Lung (tissue), 12 donors: ENCODE data around the gene TMEM92. TPM values are rescaled to one million over a fixed set of nuclear protein-coding genes. Genes with fewer than 3 reads are reported as not detected.
"Not testable (repeated sequence)": the region's sequence is repeated elsewhere in the genome, so short reads cannot be mapped to it uniquely, and the experiment has no call there.

Experiments
- ATAC-seq: fragments of 200-7000 bp; cut with Tn5 transposase; one replicate; pipeline ENCODE4 v1.9.1; 2020; ENCODE audit warnings: moderate number of reproducible peaks; ENCODE audit not compliant: insufficient read depth, low FRiP score
- DNase-seq, 3 donors: peaks; one replicate each; pipeline ENCODE4 v3.0.0-alpha.2; 2013 to 2017
- H3K27ac ChIP-seq, 2 donors: one replicate each; pipeline ENCODE4 v1.5.1; 2013; ENCODE audit warnings: mild to moderate bottlenecking in 2 of 2, moderate library complexity in 2 of 2, control low read depth in 1 of 2, inconsistent platforms in 1 of 2, low read depth in 1 of 2, low read length in 1 of 2
- H3K27me3 ChIP-seq, 3 donors: one replicate each; pipeline ENCODE4 v1.5.1; 2013; ENCODE audit warnings: low read length in 2 of 3; ENCODE audit not compliant: control insufficient read depth in 3 of 3, insufficient read depth in 3 of 3
- H3K36me3 ChIP-seq, 4 donors: one replicate each; pipeline ENCODE4 v1.5.1; 2013; ENCODE audit warnings: low read length in 4 of 4, mild to moderate bottlenecking in 1 of 4, moderate library complexity in 1 of 4; ENCODE audit not compliant: control insufficient read depth in 4 of 4, insufficient read depth in 4 of 4
- H3K4me1 ChIP-seq, 5 donors: one replicate each; pipeline ENCODE4 v1.5.1; 2013; ENCODE audit warnings: low read length in 5 of 5, mild to moderate bottlenecking in 2 of 5, moderate library complexity in 1 of 5; ENCODE audit not compliant: control insufficient read depth in 5 of 5, insufficient read depth in 5 of 5
- H3K4me3 ChIP-seq: one replicate; pipeline ENCODE4 v1.5.1; 2013; ENCODE audit warnings: mild to moderate bottlenecking, control low read depth, moderate library complexity
- H3K9ac ChIP-seq, 2 donors: one replicate each; pipeline ENCODE4 v1.5.1; 2013; ENCODE audit warnings: low read length in 2 of 2, control low read depth in 1 of 2; ENCODE audit not compliant: insufficient read depth in 1 of 2
- H3K9me3 ChIP-seq, 4 donors: one replicate each; pipeline ENCODE4 v1.5.1; 2013; ENCODE audit warnings: low read length in 3 of 4, mild to moderate bottlenecking in 1 of 4, moderate library complexity in 1 of 4; ENCODE audit not compliant: control insufficient read depth in 4 of 4, insufficient read depth in 3 of 4
- WGBS, 2 donors: extraction: QIAGEN DNeasy Blood & Tissue Kit; methylation state at CpG; one replicate each; pipeline ENCODE4 v1.1.7; 2013; 5-methylcytosine and 5-hydroxymethylcytosine counted together
- polyA plus RNA-seq, 2 donors: library from polyadenylated mRNA; stranded (reverse); fragments of 200-250 nt; gene quantifications; one replicate each; pipeline ENCODE4 v1.2.1, GENCODE V29; 2013
- total RNA-seq, 2 donors: library from RNA; depleted of rRNA in 1 of 2; stranded (reverse); fragments of >200 nt in 1 of 2; gene quantifications; one replicate each; pipeline ENCODE4 v1.2.1, GENCODE V29; 2014 to 2021
- TF ChIP-seq, protein P1 (sequence below): IDR thresholded peaks from 2 replicates; pipeline ENCODE4 v1.5.1; 2012; ENCODE audit warnings: mild to moderate bottlenecking; ENCODE audit errors: control extremely low read depth, extremely low read depth
- donor health status: control.
- donor health status: control.
- donor health status: Bipolar disorder and iron deficiency.
- donor health status: healthy.
- donor health status: DM: yes; HTN: yes; CAD: no.

Gene TMEM92
- total and polyA plus RNA-seq, 4 donors = 0.63 to 8.0 (median 5.9) TPM

DNA sequence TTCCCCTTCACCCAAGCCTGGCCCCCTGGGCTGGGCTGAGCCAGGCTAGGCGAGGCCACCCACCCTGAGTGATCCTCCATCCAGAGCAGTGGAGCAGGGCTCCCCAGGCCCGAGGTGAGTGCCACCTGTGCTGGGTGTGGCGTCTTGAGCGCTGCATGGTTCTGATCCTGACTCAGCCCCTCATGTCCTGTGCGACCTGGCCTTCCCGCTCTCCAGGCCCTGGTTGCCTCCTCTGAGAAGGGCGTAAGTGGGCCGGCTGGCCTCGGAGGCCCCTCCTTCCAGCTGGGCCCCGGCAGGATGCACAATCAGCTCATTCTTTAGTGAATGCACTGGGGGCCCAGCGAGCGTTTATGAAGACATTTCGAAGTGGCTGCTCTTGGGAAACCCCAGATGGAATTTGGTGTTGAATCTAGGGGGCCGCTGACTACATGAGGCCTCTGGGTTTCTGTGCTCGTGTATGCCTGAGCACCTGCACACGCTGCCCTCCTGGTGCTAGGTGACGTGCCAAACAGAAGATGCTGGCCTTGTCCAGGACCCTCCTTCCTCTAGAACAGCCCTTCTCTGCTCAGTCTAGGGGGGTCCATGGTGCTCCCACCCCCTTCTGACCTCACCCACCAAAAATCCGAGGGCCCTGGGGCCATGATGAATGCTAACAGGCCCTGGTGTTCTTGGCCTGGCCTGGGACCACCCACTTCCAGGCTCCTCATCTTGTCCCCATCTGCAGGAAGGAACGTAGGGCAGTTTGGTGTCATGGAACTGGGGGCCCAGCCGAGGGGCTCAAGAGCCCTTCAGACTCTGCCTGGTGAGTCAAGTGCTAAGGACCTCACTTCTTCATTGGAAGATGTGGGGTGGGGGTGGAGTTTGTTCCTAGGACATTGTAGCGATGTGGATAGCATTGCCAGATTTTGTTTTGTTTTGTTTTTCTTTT is 3.6 kb upstream of the TMEM92 start:
- Histone ChIP-seq H3K27me3 (no peaks in the 10 kb centered on the region), H3K9ac (peak overlapping the region in 1 of 2 donors; percentile 79), H3K9me3 (no peaks in the 10 kb centered on the region), H3K4me1 (peaks cover 0 to 71% (median 60%) of the 10 kb centered on the region in 5 donors), H3K36me3 (no peaks in the 10 kb centered on the region), H3K4me3 (no peak overlapping the region), H3K27ac (peak overlapping the region in 1 of 2 donors; percentile 59)
- TF ChIP-seq, protein P1, sequence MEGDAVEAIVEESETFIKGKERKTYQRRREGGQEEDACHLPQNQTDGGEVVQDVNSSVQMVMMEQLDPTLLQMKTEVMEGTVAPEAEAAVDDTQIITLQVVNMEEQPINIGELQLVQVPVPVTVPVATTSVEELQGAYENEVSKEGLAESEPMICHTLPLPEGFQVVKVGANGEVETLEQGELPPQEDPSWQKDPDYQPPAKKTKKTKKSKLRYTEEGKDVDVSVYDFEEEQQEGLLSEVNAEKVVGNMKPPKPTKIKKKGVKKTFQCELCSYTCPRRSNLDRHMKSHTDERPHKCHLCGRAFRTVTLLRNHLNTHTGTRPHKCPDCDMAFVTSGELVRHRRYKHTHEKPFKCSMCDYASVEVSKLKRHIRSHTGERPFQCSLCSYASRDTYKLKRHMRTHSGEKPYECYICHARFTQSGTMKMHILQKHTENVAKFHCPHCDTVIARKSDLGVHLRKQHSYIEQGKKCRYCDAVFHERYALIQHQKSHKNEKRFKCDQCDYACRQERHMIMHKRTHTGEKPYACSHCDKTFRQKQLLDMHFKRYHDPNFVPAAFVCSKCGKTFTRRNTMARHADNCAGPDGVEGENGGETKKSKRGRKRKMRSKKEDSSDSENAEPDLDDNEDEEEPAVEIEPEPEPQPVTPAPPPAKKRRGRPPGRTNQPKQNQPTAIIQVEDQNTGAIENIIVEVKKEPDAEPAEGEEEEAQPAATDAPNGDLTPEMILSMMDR = no peak
- WGBS, 2 donors = 72 to 82% methylated on average over 21 of the region's 21 CpGs
- DNase-seq (peak; percentile 91 to 95 (median 94)), ATAC-seq (peak; percentile 59)

DNA sequence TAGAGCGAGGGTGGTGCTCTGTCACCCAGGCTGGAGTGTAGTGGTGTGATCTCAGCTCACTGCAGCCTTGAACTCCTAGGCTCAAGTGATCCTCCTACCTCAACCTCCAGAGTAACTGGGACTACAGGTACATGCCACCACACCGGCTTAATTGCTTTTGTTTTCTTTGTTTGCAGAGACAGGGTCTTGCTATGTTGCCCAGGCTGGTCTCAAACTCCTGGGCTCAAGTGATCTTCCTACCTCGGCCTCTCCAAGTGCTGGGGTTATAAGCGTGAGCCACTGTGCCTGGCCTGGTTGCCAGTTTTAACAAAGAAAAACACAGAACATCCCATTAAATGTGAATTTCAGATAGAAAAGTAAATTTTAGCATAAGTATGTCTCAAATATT is 2.9 kb upstream of the TMEM92 start:
- H3K4me1 ChIP-seq = peaks cover 0 to 65% (median 54%) of the 10 kb centered on the region in 5 donors
- WGBS, 2 donors = 94 to 100% methylated on average over 4 of the region's 4 CpGs

DNA sequence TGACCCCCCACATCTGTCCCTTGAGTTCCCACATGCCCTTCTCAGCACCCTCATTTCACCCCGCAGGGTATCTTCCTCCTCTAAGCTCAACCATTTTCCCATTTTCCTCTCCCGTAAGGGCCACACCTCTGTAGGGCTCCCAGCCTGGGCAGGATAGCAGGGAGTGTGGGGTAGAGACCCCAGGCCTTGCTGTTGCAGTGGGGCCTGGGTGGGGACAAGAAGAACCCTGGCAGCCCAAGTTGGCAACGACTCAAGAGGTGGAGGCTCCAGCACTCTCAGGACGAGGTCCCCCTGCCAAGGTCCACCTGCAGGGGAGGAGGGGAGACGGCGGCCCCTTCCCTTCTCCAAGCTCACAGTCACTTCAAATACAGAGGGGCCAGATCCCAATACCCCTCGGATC is 2.0 kb upstream of the TMEM92 start:
- TF ChIP-seq, protein P1 = no peak
- Histone ChIP-seq H3K9me3 (no peaks in the 10 kb centered on the region), H3K36me3 (no peaks in the 10 kb centered on the region), H3K27ac (no peak overlapping the region), H3K4me3 (no peak overlapping the region), H3K27me3 (no peaks in the 10 kb centered on the region), H3K9ac (peak overlapping the region in 1 of 2 donors; percentile 78), H3K4me1 (peaks cover 0 to 56% (median 46%) of the 10 kb centered on the region in 5 donors)
- DNase-seq (peak in 1 of 3 donors; percentile 16), ATAC-seq (no peak)
- 57 to 69% methylated on average over 7 of the region's 7 CpGs for WGBS, 2 donors

More for the DNA sequence above, 2.9 kb upstream of the TMEM92 start:
- H3K36me3 ChIP-seq, H3K9me3 ChIP-seq, H3K27me3 ChIP-seq, DNase-seq, H3K4me3 ChIP-seq, ATAC-seq, H3K27ac ChIP-seq: not testable (repeated sequence)
- peak overlapping the region in 1 of 2 donors; percentile 79 for H3K9ac ChIP-seq
